HepG2 (cell line): ENCODE results near the gene EIF3A. TPM values are rescaled to one million over a fixed set of nuclear protein-coding genes. Genes with fewer than 3 reads are reported as not detected.

Experiments used
- ATAC-seq: fragments of 200-7000 bp; cut with Tn5 transposase; 3 replicates; pipeline ENCODE4 v1.9.1; 2020; ENCODE audit warnings: mild to moderate bottlenecking, moderate library complexity
- BruUV-seq: library from RNA; stranded (reverse); fragments of 400-500 nt; replicated peaks from 2 replicates; lab custom pipeline; 2021; lab: Mats Ljungman, UMichigan
- CTCF ChIA-PET: fragments of 300-600 bp; formaldehyde crosslinking; extraction: SDS; loops from one replicate; lab custom pipeline; 2021; ENCODE audit warnings: low total read pairs, inconsistent platforms, low intra/inter-chr PET ratio; lab: Yijun Ruan, JAX
- POLR2A ChIA-PET: fragments of 350-600 bp; sonication (Branson Sonifier 250); formaldehyde crosslinking; loops from one replicate; lab custom pipeline; 2020; ENCODE audit warnings: antibody characterized with exemption, inconsistent platforms; lab: Yijun Ruan, JAX
- DNase-seq: peaks from one replicate; pipeline ENCODE4 v3.0.0-alpha.2; 2015; ENCODE audit warnings: low spot score
- FAIRE-seq: peaks from 3 replicates; lab custom pipeline; 2011; peaks lifted over from hg19 to GRCh38; lab: Jason Lieb, UNC
- H2AFZ ChIP-seq: one replicate; pipeline ENCODE4 v1.6.1; 2011; ENCODE audit warnings: low read length, inconsistent platforms
- H3K27ac ChIP-seq: fragments of 300-600 bp; 3 replicates; pipeline ENCODE4 v1.8.0; 2011; ENCODE audit warnings: mixed run types, mild to moderate bottlenecking, mixed read lengths, low read length, inconsistent platforms; ENCODE audit not compliant: insufficient read depth; ENCODE audit errors: extremely low read length
- H3K27me3 ChIP-seq, 2 experiments: fragments of 200-600 bp in 1 of 2; 2 replicates in 1 of 2; 3 replicates in 1 of 2; pipeline versions ENCODE4 v1.6.0 to v1.8.0; 2011; ENCODE audit warnings: low read length in 2 of 2, mild to moderate bottlenecking in 2 of 2, moderate library complexity in 2 of 2, inconsistent platforms in 1 of 2; ENCODE audit not compliant: insufficient read depth in 2 of 2, control insufficient read depth in 1 of 2
- H3K36me3 ChIP-seq, 2 experiments: fragments of 200-600 bp in 1 of 2; replicated peaks in 1 of 2; 2 replicates in 1 of 2; 3 replicates in 1 of 2; pipeline versions ENCODE4 v1.5.1 to v1.8.0; 2011; ENCODE audit warnings: low read length in 2 of 2, inconsistent platforms in 1 of 2; ENCODE audit not compliant: insufficient read depth in 2 of 2, control insufficient read depth in 1 of 2
- H3K4me1 ChIP-seq: 2 replicates; pipeline ENCODE4 v1.5.1; 2012; ENCODE audit warnings: low read length, inconsistent platforms; ENCODE audit not compliant: insufficient read depth
- H3K4me2 ChIP-seq: 2 replicates; pipeline ENCODE4 v1.6.0; 2011; ENCODE audit warnings: low read depth, low read length, inconsistent platforms
- H3K4me3 ChIP-seq, 3 experiments: fragments of 200-600 bp in 1 of 3; sonication (generic), shearing (Covaris generic) in 1 of 3; replicated peaks in 1 of 3; 2 replicates each; pipeline ENCODE4 v1.5.1; 2011 to 2016; ENCODE audit warnings: low read length in 3 of 3, inconsistent platforms in 2 of 3, low read depth in 2 of 3, mild to moderate bottlenecking in 2 of 3, control low read depth in 1 of 3, mixed read lengths in 1 of 3; ENCODE audit not compliant: insufficient read depth in 1 of 3
- H3K79me2 ChIP-seq: one replicate; pipeline ENCODE4 v1.6.1; 2011; ENCODE audit warnings: low read length, inconsistent platforms; ENCODE audit not compliant: insufficient read depth
- H3K9ac ChIP-seq: 2 replicates; pipeline ENCODE4 v1.6.0; 2011; ENCODE audit warnings: mild to moderate bottlenecking, low read depth, low read length, inconsistent platforms; ENCODE audit not compliant: insufficient read depth
- H3K9me3 ChIP-seq: 2 replicates; pipeline ENCODE4 v1.5.1; 2012; ENCODE audit warnings: mild to moderate bottlenecking, low read length
- H4K20me1 ChIP-seq: 2 replicates; pipeline ENCODE4 v1.6.0; 2011; ENCODE audit warnings: inconsistent platforms, mild to moderate bottlenecking, low read length, moderate library complexity; ENCODE audit not compliant: insufficient read depth
- EZH2 ChIP-seq: conservative IDR thresholded peaks from 2 replicates; pipeline ENCODE4 v1.6.1; 2012; ENCODE audit warnings: mild to moderate bottlenecking, low read depth, low read length, moderate library complexity
- HMG20B ChIP-seq: conservative IDR thresholded peaks from 2 replicates; pipeline ENCODE4 v1.6.1; 2016; ENCODE audit warnings: missing genetic modification reagents, missing compliant biosample characterization
- KAT7 ChIP-seq: IDR thresholded peaks from 2 replicates; pipeline ENCODE4 v1.6.1; 2018; ENCODE audit warnings: borderline replicate concordance, missing compliant biosample characterization
- SOX13 ChIP-seq, 3 experiments: fragments of 450-650 bp in 1 of 3; sonication (generic) in 1 of 3; formaldehyde crosslinking in 1 of 3; IDR thresholded peaks in 2 of 3; conservative IDR thresholded peaks in 1 of 3; 2 replicates each; pipeline versions ENCODE4 v1.5.0 to v1.6.1; 2016 to 2020; ENCODE audit warnings: antibody characterized with exemption in 1 of 3, mild to moderate bottlenecking in 1 of 3, missing compliant biosample characterization in 1 of 3, missing genetic modification reagents in 1 of 3, moderate library complexity in 1 of 3
- ZFP1 ChIP-seq: IDR thresholded peaks from 2 replicates; pipeline ENCODE4 v1.6.1; 2016
- ZNF33B ChIP-seq: sonication (generic); formaldehyde crosslinking; IDR thresholded peaks from 2 replicates; pipeline ENCODE4 v1.5.1; 2020; ENCODE audit warnings: mild to moderate bottlenecking, missing genetic modification reagents
- ZNF430 ChIP-seq: sonication (generic); formaldehyde crosslinking; IDR thresholded peaks from 2 replicates; pipeline ENCODE4 v1.9.0; 2021; ENCODE audit warnings: mild to moderate bottlenecking, missing genetic modification reagents
- ZSCAN20 ChIP-seq: sonication (generic); formaldehyde crosslinking; IDR thresholded peaks from 2 replicates; pipeline ENCODE4 v1.4.0; 2020; ENCODE audit warnings: missing genetic modification reagents, mild to moderate bottlenecking, borderline replicate concordance
- WGBS: methylation state at CpG from one replicate; pipeline ENCODE4 v1.1.6; 2017; ENCODE audit warnings: low lambda C conversion rate; 5-methylcytosine and 5-hydroxymethylcytosine counted together
- in situ Hi-C: cut with HindIII; loops from 2 replicates; pipeline ENCODE4 v1.10.0; 2017; ENCODE audit warnings: low pct_unique_long_range_greater_than_20kb; ENCODE audit not compliant: extremely low pct_ligation_motif_present
- intact Hi-C: fragments of 100-400 bp; cut with micrococcal nuclease; formaldehyde crosslinking; loops from one replicate; pipeline ENCODE4 v1.10.0; 2022; ENCODE audit not compliant: unreplicated experiment
- polyA plus RNA-seq, 8 experiments: library from polyadenylated mRNA; depleted of rRNA in 3 of 8; stranded (reverse) in 7 of 8; unstranded in 1 of 8; fragments of >200 nt; fragmentation: Illumina TruSeq in 4 of 8; extraction: Trizol in 4 of 8; gene quantifications; 2 replicates each; pipeline versions ENCODE4 v1.2.1 to v1.2.3, GENCODE V29; 2011 to 2016; ENCODE audit warnings: low read depth in 4 of 8, missing spikeins in 1 of 8, mixed read lengths in 1 of 8; ENCODE audit not compliant: insufficient read depth in 1 of 8
- total RNA-seq, 5 experiments: library from RNA; depleted of rRNA; stranded (reverse); fragments of >200 nt; fragmentation: Illumina TruSeq; extraction: Trizol; gene quantifications; 2 replicates each; pipeline ENCODE4 v1.2.3, GENCODE V29; 2016; ENCODE audit warnings: low read depth in 1 of 5
- TF ChIP-seq, protein P1 (sequence below): sonication (generic); formaldehyde crosslinking; IDR thresholded peaks from 2 replicates; pipeline ENCODE4 v1.4.0; 2020; ENCODE audit warnings: missing genetic modification reagents
- TF ChIP-seq, protein P2 (sequence below): sonication (generic); formaldehyde crosslinking; IDR thresholded peaks from 2 replicates; pipeline ENCODE4 v1.5.0; 2020; ENCODE audit warnings: missing genetic modification reagents, mild to moderate bottlenecking, borderline replicate concordance
- TF ChIP-seq, protein P3 (sequence below): IDR thresholded peaks from 2 replicates; pipeline ENCODE4 v1.6.1; 2016; ENCODE audit warnings: mild to moderate bottlenecking, missing biosample characterization, missing genetic modification reagents
- TF ChIP-seq, protein P4 (sequence below): IDR thresholded peaks from 2 replicates; pipeline ENCODE4 v1.6.1; 2016; ENCODE audit warnings: low read depth, borderline replicate concordance
- TF ChIP-seq, protein P5 (sequence below): sonication (generic); formaldehyde crosslinking; IDR thresholded peaks from 2 replicates; pipeline ENCODE4 v1.5.1; 2020; ENCODE audit warnings: mild to moderate bottlenecking, missing genetic modification reagents, moderate library complexity

EIF3A gene
- total and polyA plus RNA-seq, 2 of the 13 experiments (the other 11 are each of a cell fraction or from before 2014, with no cell fraction given) = 25.6 to 117 TPM

DNA sequence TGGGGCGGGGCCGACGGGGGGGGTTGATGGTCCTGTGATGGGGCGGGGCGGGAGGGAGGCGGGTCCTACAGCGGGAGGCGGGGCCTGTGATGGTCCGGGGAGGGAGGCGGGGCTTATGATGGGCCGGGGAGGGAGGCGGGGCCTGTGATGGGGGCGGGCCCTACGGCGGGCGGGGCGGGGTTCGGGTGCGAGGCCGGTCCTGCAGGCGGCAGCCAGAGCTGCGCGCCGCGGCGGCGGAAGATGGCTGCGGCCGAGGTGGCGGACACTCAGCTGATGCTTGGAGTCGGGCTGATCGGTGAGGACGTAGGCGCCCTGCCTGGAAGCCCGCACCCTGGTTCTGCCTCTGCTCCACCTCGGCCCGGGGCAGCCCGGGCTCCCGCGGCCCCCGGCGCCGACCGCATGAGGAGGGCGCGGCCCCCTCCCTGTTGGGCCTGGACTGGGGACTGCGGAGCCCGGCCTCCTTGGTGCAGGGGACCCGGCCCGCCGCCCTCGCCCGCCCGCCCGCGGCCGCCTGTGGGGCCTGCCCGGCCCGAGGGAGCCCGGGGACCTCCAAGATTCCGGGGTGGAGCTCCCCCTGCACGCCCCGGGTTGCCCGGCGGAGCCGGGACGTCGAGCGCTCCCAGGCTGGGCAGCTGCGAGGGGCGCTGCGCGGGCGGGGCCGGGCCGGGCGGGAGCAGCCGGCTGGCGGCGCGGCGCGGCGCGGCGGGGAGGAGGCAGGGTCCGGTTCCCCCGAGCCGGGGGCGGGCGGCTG, 23.5 kb upstream of the EIF3A start, which contains the start of gene DENND10:
Gene DENND10, plus strand, starts transcription at position 211 of the 751 bp plus-strand sequence. Its CDS starts 30 bp downstream, at position 241.
- H2AFZ ChIP-seq = no peak within 1 kb of the TSS
- DNase-seq = no peak
- no peaks in the 10 kb centered on the region for H3K27me3 ChIP-seq
- no peaks in the 10 kb centered on the region for H4K20me1 ChIP-seq
- peaks cover 16% of the 10 kb centered on the region for H3K79me2 ChIP-seq
- H3K9me3 ChIP-seq = no peaks in the 10 kb centered on the region
- H3K9ac ChIP-seq = peak within 1 kb of the TSS; percentile 80
- peak within 1 kb of the TSS; percentile 70 to 92 (median 83) for H3K4me3 ChIP-seq
- ChIA-PET POLR2A (interaction anchor here (0.6 to 4.1 kb wide), 9 partner anchors 10 to 167 kb away, joined by 3 to 106 read pairs (median 5); partner anchors contain the start of genes EIF3A, GRK5 and SFXN4), CTCF (no interaction called here)
- peak within 1 kb of the TSS; percentile 89 for H3K4me2 ChIP-seq
- FAIRE-seq = no peak
- peak within 1 kb of the TSS; percentile 63 for H3K27ac ChIP-seq
- no CpG with 5 or more reads among the region's 91 CpGs for WGBS
- no peaks in the 10 kb centered on the region for H3K36me3 ChIP-seq
- H3K4me1 ChIP-seq = peaks cover 56% of the 10 kb centered on the region
- no TSS peak for BruUV-seq
- in situ Hi-C loops = no loop called here
- peak; percentile 86 for ATAC-seq
- intact Hi-C loops = no loop called here
- TF ChIP-seq EZH2 (no peak), ZNF33B (CRISPR knock-in tag) (peak; percentile 73; the same call in 1 of the 2 replicates), ZFP1 (CRISPR knock-in tag) (no peak; the same call in 1 of the 2 replicates), HMG20B (CRISPR knock-in tag) (no peak), SOX13 (IDR thresholded peaks at IDR 0.05) (no peak), SOX13 (CRISPR knock-in tag; conservative IDR thresholded peaks at IDR 0.05 in 1 of 2, IDR thresholded peaks at IDR 0.05 in 1 of 2) (0 out of 4 replicates have a peak, but pooled peaks of 1 of the 2 experiments have one; percentile 19), ZSCAN20 (peak; percentile 92), ZNF430 (peak; percentile 60), KAT7 (no peak)
- TF ChIP-seq, protein P1, sequence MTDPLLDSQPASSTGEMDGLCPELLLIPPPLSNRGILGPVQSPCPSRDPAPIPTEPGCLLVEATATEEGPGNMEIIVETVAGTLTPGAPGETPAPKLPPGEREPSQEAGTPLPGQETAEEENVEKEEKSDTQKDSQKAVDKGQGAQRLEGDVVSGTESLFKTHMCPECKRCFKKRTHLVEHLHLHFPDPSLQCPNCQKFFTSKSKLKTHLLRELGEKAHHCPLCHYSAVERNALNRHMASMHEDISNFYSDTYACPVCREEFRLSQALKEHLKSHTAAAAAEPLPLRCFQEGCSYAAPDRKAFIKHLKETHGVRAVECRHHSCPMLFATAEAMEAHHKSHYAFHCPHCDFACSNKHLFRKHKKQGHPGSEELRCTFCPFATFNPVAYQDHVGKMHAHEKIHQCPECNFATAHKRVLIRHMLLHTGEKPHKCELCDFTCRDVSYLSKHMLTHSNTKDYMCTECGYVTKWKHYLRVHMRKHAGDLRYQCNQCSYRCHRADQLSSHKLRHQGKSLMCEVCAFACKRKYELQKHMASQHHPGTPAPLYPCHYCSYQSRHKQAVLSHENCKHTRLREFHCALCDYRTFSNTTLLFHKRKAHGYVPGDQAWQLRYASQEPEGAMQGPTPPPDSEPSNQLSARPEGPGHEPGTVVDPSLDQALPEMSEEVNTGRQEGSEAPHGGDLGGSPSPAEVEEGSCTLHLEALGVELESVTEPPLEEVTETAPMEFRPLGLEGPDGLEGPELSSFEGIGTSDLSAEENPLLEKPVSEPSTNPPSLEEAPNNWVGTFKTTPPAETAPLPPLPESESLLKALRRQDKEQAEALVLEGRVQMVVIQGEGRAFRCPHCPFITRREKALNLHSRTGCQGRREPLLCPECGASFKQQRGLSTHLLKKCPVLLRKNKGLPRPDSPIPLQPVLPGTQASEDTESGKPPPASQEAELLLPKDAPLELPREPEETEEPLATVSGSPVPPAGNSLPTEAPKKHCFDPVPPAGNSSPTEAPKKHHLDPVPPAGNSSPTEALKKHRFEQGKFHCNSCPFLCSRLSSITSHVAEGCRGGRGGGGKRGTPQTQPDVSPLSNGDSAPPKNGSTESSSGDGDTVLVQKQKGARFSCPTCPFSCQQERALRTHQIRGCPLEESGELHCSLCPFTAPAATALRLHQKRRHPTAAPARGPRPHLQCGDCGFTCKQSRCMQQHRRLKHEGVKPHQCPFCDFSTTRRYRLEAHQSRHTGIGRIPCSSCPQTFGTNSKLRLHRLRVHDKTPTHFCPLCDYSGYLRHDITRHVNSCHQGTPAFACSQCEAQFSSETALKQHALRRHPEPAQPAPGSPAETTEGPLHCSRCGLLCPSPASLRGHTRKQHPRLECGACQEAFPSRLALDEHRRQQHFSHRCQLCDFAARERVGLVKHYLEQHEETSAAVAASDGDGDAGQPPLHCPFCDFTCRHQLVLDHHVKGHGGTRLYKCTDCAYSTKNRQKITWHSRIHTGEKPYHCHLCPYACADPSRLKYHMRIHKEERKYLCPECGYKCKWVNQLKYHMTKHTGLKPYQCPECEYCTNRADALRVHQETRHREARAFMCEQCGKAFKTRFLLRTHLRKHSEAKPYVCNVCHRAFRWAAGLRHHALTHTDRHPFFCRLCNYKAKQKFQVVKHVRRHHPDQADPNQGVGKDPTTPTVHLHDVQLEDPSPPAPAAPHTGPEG (CRISPR knock-in tag) = 0 out of 2 replicates have a peak, but pooled peaks have one; percentile 5
- TF ChIP-seq, protein P2, sequence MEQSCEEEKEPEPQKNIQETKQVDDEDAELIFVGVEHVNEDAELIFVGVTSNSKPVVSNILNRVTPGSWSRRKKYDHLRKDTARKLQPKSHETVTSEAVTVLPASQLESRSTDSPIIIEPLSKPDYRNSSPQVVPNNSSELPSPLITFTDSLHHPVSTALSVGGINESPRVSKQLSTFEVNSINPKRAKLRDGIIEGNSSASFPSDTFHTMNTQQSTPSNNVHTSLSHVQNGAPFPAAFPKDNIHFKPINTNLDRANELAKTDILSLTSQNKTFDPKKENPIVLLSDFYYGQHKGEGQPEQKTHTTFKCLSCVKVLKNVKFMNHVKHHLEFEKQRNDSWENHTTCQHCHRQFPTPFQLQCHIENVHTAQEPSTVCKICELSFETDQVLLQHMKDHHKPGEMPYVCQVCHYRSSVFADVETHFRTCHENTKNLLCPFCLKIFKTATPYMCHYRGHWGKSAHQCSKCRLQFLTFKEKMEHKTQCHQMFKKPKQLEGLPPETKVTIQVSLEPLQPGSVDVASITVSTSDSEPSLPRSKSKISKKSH (CRISPR knock-in tag) = no peak
- TF ChIP-seq, protein P3, sequence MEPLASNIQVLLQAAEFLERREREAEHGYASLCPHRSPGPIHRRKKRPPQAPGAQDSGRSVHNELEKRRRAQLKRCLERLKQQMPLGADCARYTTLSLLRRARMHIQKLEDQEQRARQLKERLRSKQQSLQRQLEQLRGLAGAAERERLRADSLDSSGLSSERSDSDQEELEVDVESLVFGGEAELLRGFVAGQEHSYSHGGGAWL = peak; percentile 59; the same call in 1 of the 2 replicates
- TF ChIP-seq, protein P4, sequence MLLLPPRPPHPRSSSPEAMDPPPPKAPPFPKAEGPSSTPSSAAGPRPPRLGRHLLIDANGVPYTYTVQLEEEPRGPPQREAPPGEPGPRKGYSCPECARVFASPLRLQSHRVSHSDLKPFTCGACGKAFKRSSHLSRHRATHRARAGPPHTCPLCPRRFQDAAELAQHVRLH (CRISPR knock-in tag) = no peak
- TF ChIP-seq, protein P5, sequence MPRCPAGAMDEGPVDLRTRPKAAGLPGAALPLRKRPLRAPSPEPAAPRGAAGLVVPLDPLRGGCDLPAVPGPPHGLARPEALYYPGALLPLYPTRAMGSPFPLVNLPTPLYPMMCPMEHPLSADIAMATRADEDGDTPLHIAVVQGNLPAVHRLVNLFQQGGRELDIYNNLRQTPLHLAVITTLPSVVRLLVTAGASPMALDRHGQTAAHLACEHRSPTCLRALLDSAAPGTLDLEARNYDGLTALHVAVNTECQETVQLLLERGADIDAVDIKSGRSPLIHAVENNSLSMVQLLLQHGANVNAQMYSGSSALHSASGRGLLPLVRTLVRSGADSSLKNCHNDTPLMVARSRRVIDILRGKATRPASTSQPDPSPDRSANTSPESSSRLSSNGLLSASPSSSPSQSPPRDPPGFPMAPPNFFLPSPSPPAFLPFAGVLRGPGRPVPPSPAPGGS = peak; percentile 81; the same call in 1 of the 2 replicates
